Measurements from ENCODE around the gene DMAC1. TPM values are rescaled to one million over a fixed set of nuclear protein-coding genes. Genes with fewer than 3 reads are reported as not detected.

The DMAC1 gene, protein sequence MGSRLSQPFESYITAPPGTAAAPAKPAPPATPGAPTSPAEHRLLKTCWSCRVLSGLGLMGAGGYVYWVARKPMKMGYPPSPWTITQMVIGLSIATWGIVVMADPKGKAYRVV
- polyA plus RNA-seq (2013, experiment 1 of 2; ENCODE audit: insufficient read length): 26.6 TPM
- polyA plus RNA-seq (2013, experiment 2 of 2; ENCODE audit: insufficient read length): 28.3 TPM

DNA sequence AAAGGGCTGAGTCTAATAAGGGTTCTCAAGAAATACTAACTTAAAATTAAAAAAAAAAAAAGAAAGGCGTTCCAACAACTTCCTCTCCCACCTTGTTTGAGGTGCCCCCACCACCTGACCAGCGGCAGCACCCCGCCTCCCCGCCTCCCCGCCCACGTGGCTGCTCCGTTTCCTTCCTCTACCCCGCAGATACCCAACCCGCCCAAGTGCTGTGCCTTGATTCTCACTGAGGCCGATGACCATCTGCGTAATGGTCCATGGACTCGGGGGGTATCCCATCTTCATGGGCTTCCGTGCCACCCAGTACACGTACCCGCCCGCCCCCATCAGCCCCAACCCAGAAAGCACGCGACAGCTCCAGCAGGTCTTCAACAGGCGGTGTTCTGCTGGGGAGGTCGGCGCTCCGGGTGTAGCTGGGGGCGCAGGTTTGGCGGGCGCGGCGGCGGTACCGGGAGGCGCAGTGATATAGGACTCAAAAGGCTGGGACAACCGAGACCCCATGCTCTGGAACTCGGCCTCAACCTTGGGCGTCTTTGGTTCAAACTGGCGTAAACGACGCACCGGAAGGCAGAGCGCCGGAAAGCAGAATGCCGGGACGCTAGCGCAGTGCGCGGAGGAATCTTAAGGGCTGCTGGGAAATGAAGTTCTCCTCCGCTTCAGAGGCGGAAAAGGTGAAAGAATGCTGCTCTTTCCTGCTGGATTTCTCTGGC is at the start of gene DMAC1:
DMAC1 (minus strand) TSS at position 545 of the 710 bp plus-strand sequence; CDS start at position 501, 44 bp downstream.
- DNase-seq: peak; percentile 86

DNA sequence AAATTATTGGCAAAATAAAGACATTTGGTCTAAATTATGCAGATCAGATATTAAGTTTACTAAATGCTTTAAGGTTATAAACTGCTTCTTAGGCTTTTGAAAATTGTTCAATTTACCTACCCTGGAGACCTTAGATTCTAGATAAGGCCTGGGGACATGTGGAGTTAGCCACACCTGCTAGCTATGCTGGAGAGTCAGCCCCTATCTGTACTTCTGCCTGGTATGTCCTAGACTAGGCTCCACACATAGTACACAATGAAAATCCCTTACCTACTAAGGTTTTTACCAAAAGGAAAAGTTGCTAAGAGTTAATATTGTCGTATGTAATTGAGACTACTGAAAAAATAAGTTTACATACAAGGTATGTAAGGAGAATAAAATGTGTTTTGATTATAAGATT is 49.8 kb upstream of the DMAC1 start:
- DNase-seq: no peak

DNA sequence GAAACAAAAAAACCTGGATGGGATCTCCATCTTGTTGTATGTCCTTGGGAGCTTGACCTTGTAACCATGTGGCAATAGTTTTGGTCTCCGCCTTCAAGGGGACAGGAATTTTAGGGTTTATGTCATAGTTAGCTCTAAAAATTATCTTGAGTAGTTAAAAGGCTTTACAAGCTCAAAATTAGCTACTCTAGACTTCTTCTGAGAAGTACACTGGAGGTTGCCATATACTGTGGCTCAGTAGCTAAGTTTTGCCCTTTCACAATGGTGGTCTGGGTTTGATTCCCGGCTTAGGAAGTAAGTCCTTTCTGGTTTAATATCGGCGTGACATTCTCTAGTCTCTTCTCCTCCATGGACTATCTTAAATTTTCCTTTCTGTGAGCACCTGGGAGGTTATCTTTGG is 48.9 kb upstream of the DMAC1 start:
- no peak for DNase-seq

DNA sequence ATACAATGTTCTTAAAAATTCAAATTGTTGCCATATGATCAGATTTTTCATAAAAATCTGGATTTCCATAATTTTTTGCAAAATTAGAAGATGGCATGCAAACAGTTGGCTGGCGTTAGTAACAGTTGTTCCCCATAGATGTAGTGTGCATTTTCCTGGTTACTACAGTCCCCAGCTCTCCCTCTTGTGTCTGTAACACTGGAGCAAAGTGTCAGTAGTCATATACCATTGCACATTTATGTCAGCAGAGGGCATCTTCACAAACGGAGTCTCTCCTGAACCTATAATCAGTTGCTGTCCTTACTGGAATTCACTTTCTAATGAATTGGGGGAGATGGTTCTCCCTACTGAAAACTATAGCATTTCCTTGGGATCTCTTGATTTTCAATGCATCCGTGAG is 44.7 kb upstream of the DMAC1 start:
- DNase-seq: peak; percentile 19

DNA sequence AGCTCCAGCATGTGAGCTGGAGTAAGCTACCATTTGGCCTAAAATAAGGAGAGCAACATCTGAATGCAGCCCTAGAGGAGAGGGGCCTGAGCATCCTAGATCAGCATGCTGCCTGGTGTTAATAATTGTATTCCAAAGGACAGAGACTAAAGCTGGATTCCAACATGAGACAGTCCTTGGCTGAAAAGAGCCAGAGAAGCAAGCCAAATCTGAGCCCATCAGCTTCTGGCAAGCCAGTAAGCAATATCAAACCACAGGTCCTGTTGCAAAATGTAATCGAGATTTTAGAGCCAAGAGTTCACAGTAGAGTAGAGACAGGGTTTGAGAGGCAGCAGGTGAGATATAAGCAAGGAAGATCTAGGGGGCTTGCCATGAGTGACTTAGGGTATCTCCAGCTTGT is 42.3 kb upstream of the DMAC1 start:
- no peak for DNase-seq

DNA sequence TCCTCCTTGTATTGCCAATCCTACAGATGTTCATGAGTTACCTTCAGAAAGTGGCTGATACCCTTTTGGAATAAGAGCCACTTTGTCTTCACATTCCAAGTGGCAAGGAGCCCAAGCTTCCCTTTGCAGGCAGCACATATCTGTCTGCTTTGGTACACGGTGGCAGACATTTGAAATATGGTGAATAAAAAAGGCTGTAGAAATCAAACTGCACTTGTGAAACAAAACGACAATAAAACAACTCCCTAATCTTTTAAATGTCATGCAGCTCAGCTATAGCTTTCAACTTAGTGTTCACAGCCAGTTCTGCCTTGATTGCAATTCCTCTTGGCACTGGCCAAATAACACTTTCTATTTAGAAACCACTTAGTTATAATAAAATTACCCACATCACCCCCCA is 35.0 kb upstream of the DMAC1 start:
- no peak for DNase-seq

DNA sequence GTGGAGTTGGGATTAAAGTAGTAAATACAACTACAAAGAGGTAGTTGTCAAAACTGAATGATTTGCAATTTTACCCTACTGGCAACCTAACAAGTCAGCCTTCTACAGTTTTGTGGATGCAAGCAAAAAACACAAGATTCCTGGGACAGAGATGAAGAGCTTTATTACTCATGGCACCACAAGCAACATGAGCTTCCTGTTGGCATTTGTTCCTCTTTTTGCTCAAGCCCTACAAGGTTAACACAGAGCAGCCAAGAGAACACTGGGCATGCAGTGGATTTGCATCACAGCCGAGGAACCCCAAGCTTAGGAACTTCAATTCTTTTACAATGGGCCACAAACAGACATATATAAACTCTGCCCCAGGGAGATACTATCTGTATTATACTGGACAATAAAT is 28.8 kb upstream of the DMAC1 start:
- DNase-seq: no peak

DNA sequence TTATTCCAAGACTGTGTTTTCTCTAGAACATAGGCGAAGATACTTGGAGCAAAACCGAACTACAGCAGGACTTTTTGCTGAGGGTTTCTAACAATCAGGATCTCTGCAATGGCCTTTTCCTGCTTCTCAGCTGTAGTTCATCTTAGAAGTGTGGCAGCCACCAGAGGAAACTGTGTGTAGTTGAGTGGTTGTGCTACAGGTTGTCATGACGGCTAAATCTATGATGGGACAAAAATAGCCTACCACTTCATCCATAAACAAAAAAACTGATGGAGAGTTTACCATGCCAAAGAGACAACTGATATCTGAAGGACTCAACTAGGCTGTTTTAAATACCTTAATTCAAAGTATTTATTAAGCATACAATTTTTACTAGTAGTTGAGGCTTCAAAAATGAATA is 28.2 kb upstream of the DMAC1 start:
- DNase-seq: no peak

DNA sequence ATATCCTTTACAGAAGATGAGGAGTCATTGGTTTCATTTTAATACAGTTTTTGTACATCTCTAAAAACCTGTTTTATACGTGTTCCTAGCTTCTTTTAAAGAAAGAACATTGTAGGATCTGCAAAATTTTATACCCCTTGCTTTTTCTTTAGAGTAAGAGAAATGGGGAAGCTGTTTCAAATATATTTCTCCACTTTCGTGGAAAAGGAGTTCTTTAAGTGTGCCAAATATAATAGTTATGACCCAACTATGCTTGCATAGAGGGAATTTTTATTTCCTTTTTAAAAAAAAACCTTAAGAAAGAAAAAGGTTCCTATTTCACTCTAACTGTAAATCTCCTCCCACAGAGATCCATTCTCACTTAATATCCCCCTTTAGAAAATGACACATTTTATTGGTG is 27.5 kb upstream of the DMAC1 start:
- DNase-seq: no peak

DNA sequence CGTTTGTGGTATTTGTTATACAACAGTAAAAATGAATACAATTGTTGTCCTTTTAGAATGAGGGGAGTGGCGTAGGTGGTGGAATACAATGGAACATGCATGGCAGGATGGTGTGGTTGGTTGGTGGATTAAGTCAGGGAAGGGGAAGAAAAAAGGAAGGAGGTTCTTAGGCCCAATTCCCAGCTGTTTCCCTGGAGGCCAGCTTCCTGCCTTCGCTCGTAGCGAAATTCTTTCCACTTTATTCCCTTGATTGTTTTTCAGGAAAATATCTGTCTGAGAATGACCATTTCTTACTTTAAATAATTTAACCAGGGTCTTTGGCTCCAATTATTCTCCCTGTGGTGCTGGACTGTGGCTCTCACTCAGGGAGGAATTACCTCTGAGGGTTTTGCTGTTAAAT is 24.1 kb upstream of the DMAC1 start:
- no peak for DNase-seq

DNA sequence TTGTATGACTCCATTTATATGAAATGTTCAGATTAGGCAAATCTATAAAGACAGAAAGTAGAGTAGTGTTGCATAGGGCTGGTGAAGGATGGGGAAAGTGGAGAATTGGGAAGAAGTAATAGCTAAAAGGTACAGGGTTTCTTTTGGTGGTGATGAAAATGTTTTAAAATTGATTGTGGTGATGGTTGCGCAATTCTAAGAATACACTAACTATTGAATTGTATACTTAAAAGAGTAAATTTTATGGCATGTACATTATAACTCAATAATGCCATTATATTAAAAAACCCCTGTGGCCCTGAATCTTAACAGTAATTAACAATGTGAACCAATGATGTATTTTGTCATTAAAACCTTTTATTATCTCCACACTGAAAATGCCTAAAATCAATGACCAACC is 20.4 kb upstream of the DMAC1 start:
- no peak for DNase-seq

DNA sequence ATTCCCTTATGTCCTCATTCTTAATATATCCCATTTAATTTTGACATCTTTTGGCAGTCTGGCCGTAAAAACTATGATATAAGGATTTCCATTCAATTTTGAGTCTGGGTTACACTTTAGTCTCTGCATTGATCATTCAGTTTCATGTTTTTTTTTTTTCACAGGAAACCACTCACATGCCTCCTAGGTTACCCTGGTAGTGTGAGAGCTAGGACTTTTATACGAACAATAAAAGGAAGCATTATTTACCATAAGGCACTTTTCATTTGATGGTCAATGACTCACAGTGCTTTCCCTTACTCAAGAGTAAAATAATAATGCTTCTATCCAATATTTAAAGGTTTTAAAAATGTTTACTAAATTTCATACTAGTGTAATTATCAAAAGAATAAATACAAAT is 16.4 kb upstream of the DMAC1 start:
- DNase-seq: no peak

DNA sequence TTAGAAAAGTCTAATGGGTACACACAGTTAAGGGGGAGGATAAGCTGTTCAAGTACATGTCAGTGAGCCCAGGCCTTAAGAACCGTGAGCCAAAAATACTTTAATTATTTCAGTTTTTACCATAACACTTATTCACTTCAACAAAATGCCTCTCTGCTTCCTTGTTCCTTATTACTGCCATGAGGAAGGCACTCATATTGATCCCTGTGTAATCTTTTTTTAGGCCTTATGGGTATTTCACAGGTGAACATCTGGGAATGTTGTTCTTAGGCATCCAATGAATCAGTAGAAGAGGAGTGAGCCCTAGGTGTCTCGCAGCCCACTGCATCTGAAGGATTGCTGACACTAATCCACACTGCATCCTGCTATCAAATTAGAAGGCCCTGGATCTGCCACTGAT is 13.5 kb upstream of the DMAC1 start:
- DNase-seq: no peak

DNA sequence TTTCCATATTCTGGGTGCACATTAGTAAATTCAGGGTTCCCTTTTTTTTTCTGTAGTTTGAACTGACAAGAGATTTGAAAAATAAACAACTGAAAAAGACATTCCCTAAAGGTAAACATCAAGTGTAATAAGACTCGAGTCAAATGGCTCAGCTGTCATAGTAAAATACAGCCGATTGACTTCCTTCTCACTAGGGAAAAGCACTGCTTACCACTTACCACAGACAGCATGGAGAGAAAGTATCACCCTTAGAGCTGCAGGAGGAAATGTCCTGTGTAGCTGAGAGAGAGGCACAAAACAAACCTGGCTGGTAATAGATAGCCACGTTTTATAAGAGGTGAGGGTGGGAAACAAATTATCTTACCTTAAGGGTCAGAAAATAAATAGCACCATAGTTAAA is 12.1 kb upstream of the DMAC1 start:
- DNase-seq: no peak

DNA sequence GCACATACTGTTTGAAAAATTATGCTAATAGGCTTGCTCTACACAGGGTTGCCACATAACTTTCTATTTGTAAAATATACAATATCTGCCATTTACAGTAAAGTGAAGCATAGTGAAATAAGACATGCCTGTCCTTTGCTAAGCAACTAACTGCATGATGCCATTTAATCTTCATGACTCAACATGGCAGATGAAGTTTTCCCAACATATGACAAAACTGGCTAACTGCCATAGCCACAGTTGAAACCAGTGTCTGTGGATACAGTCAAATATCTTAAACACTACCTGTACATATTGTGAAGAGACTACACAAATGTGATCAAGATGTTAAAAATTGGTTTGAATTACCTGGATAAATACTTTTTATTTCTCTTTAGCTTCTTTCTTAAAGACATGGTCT is 3.1 kb upstream of the DMAC1 start:
- DNase-seq: peak; percentile 9

DNA sequence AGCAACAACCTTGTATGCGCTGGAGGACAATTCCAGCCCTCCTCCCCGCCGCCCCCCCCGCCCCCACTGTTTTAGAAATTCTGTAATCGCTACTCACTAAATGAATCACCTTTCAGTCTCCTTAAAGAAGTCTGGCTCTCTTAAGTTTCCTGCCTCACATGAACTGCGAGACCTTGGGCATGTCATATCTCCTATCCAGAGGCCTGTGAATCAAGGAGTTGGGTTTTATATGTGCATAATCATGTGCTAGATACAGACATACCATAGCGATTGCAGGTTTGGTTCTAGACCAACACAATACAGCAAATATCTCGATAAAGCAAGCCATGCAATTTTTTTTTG is 337 bp upstream of the DMAC1 start:
- no peak for DNase-seq

DNA sequence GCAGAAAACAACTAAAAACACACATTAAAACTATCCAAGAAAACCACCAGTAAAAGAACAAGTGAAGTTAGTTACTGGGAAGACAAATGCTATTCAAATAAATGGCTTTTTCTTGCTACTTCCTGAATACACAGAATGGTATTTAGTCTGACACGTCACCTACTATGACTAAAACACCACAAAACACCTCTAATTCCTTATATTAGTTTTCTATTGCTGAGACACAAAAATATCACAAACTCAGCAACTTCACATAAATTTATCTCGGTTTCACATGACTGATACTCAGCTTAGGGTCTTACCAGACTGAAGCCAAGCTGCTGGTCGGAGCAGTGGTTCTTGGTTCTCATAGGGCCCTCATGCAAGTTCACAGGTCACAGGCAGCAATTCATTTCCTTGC is 5.4 kb downstream of the DMAC1 start:
- no peak for DNase-seq

DNA sequence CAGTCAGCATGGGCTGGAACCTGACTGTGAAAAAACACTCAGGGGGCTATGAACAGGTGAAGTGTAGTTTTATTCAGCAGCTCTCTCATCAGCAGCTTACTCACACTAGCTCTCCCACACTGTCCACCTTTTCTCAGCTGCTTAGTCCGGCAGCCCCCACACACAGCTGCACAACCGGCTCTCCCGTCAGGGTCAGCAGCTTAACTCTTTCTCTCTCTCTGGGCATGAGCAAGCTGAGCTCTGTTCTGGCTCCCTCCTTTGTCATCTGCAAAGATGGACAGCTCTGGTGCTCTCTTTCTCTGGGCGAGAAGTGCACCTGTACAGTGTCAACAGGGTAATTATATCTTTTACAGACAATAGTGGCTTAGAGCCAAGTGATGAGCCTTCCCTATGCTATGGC is 8.2 kb downstream of the DMAC1 start:
- DNase-seq: no peak

DNA sequence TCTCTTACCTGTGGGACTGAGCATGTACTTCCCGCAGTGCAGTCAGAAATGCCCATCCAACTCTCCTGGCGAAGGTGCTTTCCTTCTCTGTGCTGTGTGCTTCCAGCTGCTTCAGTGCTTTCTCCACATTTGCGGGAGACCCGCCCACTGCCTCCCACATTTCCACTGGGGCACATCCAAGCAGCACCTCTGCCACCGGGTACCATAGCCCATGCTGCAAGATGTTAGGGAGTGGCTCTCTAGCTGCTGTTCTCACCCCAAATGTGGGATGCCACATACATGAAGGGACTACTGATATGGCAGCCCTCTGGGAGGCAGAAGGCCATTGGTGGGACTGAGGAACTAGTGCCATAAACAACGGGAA is 8.8 kb downstream of the DMAC1 start:
- DNase-seq: no peak

DNA sequence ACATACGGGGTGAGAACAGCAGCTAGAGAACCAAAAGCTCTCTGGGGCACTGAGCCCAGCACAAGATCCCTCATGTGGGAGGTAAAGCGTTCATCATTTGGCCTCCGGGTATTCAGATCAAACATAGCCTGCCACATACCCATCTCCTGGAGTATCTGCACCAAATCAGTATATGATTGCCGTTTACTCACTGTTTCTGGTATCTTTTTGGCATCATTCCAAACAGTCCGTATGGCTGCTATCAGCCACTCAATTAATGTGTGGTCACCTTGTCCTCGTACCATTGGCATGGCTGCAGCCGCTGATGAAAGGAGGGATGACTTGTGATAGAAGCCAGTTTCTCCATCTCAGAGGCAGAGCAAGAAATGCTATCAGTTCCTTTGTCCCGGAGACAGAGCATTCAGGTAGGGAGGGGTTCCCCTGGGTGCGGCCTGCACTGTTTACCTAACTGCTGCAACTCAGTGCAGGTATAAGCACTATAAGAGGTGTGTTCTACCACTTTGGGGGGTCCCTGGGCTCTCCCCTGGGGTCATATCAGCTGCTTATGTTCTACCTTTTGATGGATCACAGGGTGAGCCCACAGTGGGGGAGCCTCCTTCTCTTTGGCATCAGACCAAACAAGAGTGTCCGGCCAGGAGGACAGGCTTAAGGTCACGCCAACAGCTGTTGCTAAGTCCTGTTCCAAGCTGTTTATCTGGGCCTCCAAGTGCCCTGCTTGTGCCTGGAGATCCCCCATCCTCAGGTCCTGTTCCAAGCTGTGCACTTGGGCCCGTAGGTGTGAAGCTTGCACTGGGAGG is 9.4 kb downstream of the DMAC1 start:
- no peak for DNase-seq

DNA sequence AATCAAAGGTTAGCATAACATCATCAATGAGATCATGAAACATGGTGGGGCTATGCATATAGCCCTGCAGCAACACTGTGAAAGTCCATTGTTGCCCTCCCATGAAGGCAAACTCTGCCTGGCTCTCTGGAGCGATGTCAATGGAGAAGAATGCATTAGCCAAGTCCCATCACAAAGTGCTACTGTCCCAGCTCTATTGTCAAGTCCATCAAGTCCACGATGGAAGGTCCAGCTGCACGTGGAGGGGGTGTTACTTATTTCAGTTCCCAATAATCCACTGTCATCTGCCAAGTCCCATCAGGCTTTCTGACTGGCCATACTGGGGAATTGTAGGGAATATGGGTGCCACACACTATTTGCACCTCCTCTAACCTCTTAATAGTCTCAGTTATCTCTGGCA is 10.8 kb downstream of the DMAC1 start:
- no peak for DNase-seq

DNA sequence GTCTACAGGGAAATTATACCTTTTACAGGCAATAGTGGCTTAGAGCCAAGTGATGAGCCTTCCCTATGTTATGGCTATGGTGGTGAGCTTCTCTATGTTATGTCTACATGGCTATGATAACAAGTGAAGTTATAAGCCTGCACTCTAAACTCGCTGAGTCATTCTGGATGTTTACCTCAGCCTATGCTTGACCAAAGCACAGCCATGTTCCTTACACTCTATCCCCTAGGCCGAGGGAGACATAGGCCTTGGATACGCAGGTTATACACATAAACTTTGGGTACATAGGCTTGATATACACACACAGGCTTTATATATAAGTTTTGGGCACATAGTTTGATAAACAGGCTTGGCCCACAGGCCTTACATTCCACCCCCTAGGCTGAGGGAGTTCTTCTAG is 13.8 kb downstream of the DMAC1 start:
- DNase-seq: peak; percentile 19

DNA sequence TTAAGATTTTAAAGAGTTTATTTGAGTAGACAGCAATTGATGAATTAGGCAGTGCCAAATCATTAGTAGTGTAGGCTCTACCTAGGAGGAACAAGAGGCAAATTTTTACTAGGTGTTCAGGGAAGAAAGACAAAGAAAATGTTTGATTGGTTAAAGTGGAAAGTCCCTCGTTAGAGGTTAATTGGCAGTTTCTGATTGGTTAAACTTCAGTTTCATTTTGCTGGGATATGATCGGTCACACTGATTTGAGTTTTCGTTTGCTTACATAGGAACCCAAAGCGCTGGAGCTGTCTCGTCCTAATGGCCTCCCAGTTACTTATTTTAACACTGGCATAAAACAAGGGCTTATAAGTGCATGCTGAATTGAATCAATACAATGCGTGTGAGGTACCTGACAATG is 15.1 kb downstream of the DMAC1 start:
- no peak for DNase-seq

DNA sequence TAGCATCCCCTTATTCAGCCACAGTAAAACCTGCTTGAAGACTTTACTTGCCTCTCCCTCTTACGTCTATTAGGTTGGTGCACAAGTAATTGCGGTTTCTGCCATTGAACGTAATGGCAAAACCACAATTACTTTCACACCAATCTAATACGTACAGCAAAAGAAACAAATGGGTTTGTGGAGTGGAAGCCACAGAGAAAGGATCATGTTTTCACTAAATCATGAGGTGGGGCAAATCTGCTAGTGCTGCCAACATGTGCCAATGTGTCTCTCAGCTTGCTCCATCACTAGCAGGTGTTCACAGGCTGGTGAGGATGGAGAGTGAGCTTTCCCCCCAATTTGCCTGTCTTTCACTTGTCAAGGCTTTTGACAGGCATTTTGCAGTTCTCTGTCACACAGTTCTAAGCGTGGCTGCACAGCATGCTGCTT is 15.9 kb downstream of the DMAC1 start:
- no peak for DNase-seq
